Measurements from ENCODE around the gene CIP2A. TPM values are rescaled to one million over a fixed set of nuclear protein-coding genes. Genes with fewer than 3 reads are reported as not detected.

CIP2A gene
- total RNA-seq, 1 donor from 2014 or later = 3.2 TPM

DNA sequence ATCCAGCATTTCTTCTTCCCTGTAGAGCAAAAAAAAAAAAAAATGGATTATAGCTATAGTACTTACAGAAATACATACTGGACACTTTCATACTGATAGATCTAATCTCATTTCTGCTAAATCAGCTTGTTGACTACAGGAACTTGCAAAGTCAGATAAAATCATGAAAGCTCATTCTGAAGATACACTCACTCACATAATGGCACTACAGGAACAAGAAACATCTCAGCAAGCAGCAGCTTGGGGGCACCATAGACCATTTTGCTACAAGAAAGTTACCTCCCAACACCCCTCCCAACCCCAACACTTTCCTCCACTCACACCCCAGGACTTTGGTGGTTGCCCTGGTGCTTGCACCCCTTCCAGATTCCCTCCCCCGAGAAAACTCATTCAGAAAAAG lies 83.4 kb downstream of the CIP2A start:
- no peak overlapping the region for H3K4me3 ChIP-seq
- H3K9me3 ChIP-seq = no peaks in the 10 kb centered on the region
- intact Hi-C loops (cut with DNase I) = no loop called here
- DNase-seq (no peak), ATAC-seq (no peak)
- TF ChIP-seq, protein P1, sequence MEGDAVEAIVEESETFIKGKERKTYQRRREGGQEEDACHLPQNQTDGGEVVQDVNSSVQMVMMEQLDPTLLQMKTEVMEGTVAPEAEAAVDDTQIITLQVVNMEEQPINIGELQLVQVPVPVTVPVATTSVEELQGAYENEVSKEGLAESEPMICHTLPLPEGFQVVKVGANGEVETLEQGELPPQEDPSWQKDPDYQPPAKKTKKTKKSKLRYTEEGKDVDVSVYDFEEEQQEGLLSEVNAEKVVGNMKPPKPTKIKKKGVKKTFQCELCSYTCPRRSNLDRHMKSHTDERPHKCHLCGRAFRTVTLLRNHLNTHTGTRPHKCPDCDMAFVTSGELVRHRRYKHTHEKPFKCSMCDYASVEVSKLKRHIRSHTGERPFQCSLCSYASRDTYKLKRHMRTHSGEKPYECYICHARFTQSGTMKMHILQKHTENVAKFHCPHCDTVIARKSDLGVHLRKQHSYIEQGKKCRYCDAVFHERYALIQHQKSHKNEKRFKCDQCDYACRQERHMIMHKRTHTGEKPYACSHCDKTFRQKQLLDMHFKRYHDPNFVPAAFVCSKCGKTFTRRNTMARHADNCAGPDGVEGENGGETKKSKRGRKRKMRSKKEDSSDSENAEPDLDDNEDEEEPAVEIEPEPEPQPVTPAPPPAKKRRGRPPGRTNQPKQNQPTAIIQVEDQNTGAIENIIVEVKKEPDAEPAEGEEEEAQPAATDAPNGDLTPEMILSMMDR (IDR thresholded peaks at IDR 0.05) = no peak
- H3K27ac ChIP-seq = no peak overlapping the region
- H3K36me3 ChIP-seq = no peaks in the 10 kb centered on the region
- H3K4me1 ChIP-seq = no peaks in the 10 kb centered on the region
- no peaks in the 10 kb centered on the region for H3K27me3 ChIP-seq (ENCODE audit: low read depth)

DNA sequence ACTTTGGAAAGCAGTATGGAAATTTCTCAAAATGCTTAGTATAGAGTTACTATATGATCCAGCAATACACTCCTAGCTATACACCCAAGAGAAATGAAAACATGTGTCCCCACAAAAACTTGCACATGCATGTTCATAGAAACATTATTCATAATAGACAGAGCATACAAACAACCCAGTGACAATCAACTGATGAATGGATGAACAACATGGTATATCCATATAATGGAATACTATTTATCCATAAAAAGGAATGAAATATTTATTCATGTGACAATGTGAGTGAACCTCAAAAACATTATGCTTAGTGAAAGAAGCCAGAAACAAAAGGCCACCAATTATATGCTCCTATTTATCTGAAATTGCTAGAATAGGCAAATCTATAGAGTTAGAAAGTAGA lies 85.5 kb downstream of the CIP2A start:
- intact Hi-C loops (cut with DNase I) = no loop called here

DNA sequence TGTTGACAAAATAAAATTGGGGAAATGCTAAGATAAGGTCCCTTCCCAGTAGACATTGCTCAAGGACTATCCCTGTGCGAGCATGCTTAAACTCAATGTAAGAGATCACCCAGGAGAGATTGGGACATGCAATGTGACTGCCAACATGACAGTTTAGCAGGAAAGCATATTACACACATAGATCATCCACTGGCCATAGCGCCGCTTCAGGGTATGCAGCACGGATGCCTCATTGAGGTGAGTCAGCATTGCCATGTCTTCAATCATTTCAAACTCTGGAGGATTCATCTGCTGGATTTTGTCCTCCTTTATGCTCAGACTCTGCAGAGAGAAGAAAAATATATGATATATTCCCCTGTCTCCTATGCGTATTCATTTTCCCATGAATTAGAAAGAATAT lies 87.7 kb downstream of the CIP2A start:
- TF ChIP-seq, protein P1 (IDR thresholded peaks at IDR 0.05) = no peak
- DNase-seq = no peak
- H3K27ac ChIP-seq = no peak overlapping the region
- H3K9me3 ChIP-seq = no peaks in the 10 kb centered on the region
- no peak overlapping the region for H3K4me3 ChIP-seq
- ATAC-seq = no peak
- H3K36me3 ChIP-seq = no peaks in the 10 kb centered on the region
- intact Hi-C loops (cut with DNase I) = no loop called here
- no peaks in the 10 kb centered on the region for H3K27me3 ChIP-seq (ENCODE audit: low read depth)
- no peaks in the 10 kb centered on the region for H3K4me1 ChIP-seq

More for the DNA sequence above, 85.5 kb downstream of the CIP2A start:
- no peaks in the 10 kb centered on the region for H3K27me3 ChIP-seq (ENCODE audit: low read depth)
- DNase-seq = no peak
- no peaks in the 10 kb centered on the region for H3K9me3 ChIP-seq
- no peak overlapping the region for H3K4me3 ChIP-seq
- no peak overlapping the region for H3K27ac ChIP-seq
- no peaks in the 10 kb centered on the region for H3K36me3 ChIP-seq
- no peak for ATAC-seq
- TF ChIP-seq, protein P1 (IDR thresholded peaks at IDR 0.05) = no peak
- no peaks in the 10 kb centered on the region for H3K4me1 ChIP-seq

DNA sequence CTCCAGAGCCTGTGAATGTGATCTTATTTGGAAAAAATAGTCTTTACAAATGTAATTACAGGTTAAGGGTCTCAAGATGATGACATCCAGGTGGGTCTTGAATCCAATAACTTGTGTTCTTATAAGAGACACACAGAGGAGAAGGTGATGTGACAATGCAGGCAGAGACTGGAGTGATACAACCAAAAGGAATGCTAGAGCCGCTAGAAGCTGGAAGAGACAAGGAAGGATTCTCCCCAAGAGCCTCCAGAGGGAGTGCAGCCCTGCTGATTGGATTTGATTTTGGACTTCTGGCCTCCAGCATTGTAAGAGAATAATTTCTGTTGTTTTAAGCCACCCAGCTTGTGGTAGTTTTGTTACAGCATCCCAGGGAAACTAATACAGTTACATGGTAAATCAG lies 88.5 kb downstream of the CIP2A start:
- TF ChIP-seq, protein P1 (IDR thresholded peaks at IDR 0.05) = no peak
- Histone ChIP-seq H3K9me3 (no peaks in the 10 kb centered on the region), H3K36me3 (no peaks in the 10 kb centered on the region), H3K27me3 (ENCODE audit: low read depth) (no peaks in the 10 kb centered on the region), H3K4me1 (no peaks in the 10 kb centered on the region), H3K27ac (no peak overlapping the region), H3K4me3 (no peak overlapping the region)
- intact Hi-C loops (cut with DNase I) = no loop called here
- DNase-seq (no peak), ATAC-seq (no peak)

Other genes with a start within 250 kb of the CIP2A start
- gene MYH15, start 78.8 kb downstream of the CIP2A start, total RNA-seq = 1.0 TPM
- gene DZIP3, start 284 bp upstream of the CIP2A start, total RNA-seq = 13.5 TPM
- not detected for gene RETNLB, start 168.0 kb upstream of the CIP2A start, total RNA-seq
- gene TRAT1, start 233.3 kb upstream of the CIP2A start, total RNA-seq = 1.3 TPM

Measured in lower lobe of right lung (tissue), 2 donors.